Chondrocyte (in vitro differentiated cells): ENCODE results near the gene PLOD3. TPM values are rescaled to one million over a fixed set of nuclear protein-coding genes. Genes with fewer than 3 reads are reported as not detected.

Experiments
- DNase-seq: peaks from one replicate; pipeline ENCODE4 v3.0.0; 2021; ENCODE audit warnings: mixed read lengths, low spot score
- H3K27ac Mint-ChIP-seq: one replicate; pipeline ENCODE4 v1.8.0; 2021; ENCODE audit warnings: mild to moderate bottlenecking, moderate library complexity, mixed read lengths; ENCODE audit not compliant: unreplicated experiment
- H3K27me3 Mint-ChIP-seq: 2 replicates; pipeline ENCODE4 v1.8.0; 2021; ENCODE audit warnings: low read depth, mixed read lengths
- H3K36me3 Mint-ChIP-seq: 2 replicates; pipeline ENCODE4 v1.8.0; 2021; ENCODE audit warnings: low read depth, mixed read lengths
- H3K4me1 Mint-ChIP-seq: 2 replicates; pipeline ENCODE4 v1.8.0; 2021; ENCODE audit warnings: low read depth, mild to moderate bottlenecking, mixed read lengths
- H3K4me3 Mint-ChIP-seq: one replicate; pipeline ENCODE4 v1.8.0; 2021; ENCODE audit warnings: mild to moderate bottlenecking, moderate library complexity, mixed read lengths; ENCODE audit not compliant: unreplicated experiment
- H3K9me3 Mint-ChIP-seq: 2 replicates; pipeline ENCODE4 v1.8.0; 2021; ENCODE audit warnings: low read depth, mixed read lengths
- CTCF ChIP-seq: fragments of 200-600 bp; sonication (generic); IDR thresholded peaks from 2 replicates; pipeline ENCODE4 v1.5.0; 2021; ENCODE audit warnings: antibody characterized with exemption, mild to moderate bottlenecking, moderate library complexity
- total RNA-seq: library from RNA; stranded (reverse); gene quantifications from 3 replicates; pipeline ENCODE4 v1.2.1, GENCODE V29; 2021

Gene PLOD3
- total RNA-seq, 1 donor from 2014 or later, result 156 TPM

DNA sequence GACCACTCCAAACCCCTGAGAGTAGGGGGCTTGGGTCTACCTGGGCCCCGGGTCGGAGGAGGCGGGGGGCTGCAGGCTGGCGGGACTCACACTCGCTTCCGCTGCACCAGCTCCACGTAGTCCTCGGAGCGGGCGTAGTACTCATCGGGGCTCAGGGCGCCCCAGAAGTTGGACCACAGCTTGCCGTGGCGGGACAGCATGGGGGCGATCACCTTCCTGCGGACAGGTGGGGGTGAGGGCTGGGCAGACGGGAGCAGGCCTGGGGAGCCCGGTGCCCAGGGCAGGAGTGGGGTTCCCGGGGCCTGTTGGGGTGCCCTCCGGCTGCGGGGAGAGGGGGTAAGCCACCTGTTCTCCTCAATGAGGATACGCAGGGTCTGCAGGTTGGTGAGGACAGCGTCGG, 5.9 kb downstream of the PLOD3 start:
- peaks cover 27% of the 10 kb centered on the region for H3K36me3 Mint-ChIP-seq
- peaks cover 18% of the 10 kb centered on the region for H3K4me1 Mint-ChIP-seq
- no peaks in the 10 kb centered on the region for H3K9me3 Mint-ChIP-seq
- no peaks in the 10 kb centered on the region for H3K27me3 Mint-ChIP-seq
- no peak for DNase-seq
- H3K4me3 Mint-ChIP-seq, result no peak overlapping the region
- no peak overlapping the region for H3K27ac Mint-ChIP-seq
- no peak for TF ChIP-seq CTCF

GRCh38 chr7:101210143-101210542, 7.2 kb downstream of the PLOD3 start:
- Mint-ChIP-seq H3K4me1 (peaks cover 6% of the 10 kb centered on the region), H3K9me3 (no peaks in the 10 kb centered on the region), H3K4me3 (no peak overlapping the region), H3K27ac (no peak overlapping the region), H3K27me3 (no peaks in the 10 kb centered on the region), H3K36me3 (peaks cover 34% of the 10 kb centered on the region)
- DNase-seq, result no peak
- no peak for TF ChIP-seq CTCF

GRCh38 chr7:101208794-101209193, 8.6 kb downstream of the PLOD3 start:
- Mint-ChIP-seq H3K4me3 (no peak overlapping the region), H3K36me3 (peaks cover 31% of the 10 kb centered on the region), H3K27ac (no peak overlapping the region), H3K4me1 (no peaks in the 10 kb centered on the region), H3K9me3 (no peaks in the 10 kb centered on the region), H3K27me3 (peaks cover under 1% of the 10 kb centered on the region)
- DNase-seq, result no peak
- no peak for TF ChIP-seq CTCF

GRCh38 chr7:101207459-101207858, 9.9 kb downstream of the PLOD3 start:
- Mint-ChIP-seq H3K27ac (no peak overlapping the region), H3K36me3 (peaks cover 31% of the 10 kb centered on the region), H3K4me1 (no peaks in the 10 kb centered on the region), H3K27me3 (peaks cover 5% of the 10 kb centered on the region), H3K9me3 (no peaks in the 10 kb centered on the region), H3K4me3 (no peak overlapping the region)
- no peak for DNase-seq
- TF ChIP-seq CTCF, result no peak

GRCh38 chr7:101206665-101207042, 10.7 kb downstream of the PLOD3 start:
- no peak overlapping the region for H3K4me3 Mint-ChIP-seq
- no peak overlapping the region for H3K27ac Mint-ChIP-seq
- no peaks in the 10 kb centered on the region for H3K9me3 Mint-ChIP-seq
- no peaks in the 10 kb centered on the region for H3K4me1 Mint-ChIP-seq
- no peak for DNase-seq
- peaks cover 28% of the 10 kb centered on the region for H3K36me3 Mint-ChIP-seq
- peaks cover 6% of the 10 kb centered on the region for H3K27me3 Mint-ChIP-seq
- no peak for TF ChIP-seq CTCF
